Amygdala (tissue), 56 donors: ENCODE data around the gene VASH2.
"Not testable (repeated sequence)": the region's sequence is repeated elsewhere in the genome, so short reads cannot be mapped to it uniquely, and the experiment has no call there.

Experiments used
- DNase-seq, 56 donors: peaks; one replicate each; lab custom pipeline; 2025; lab: John Stamatoyannopoulos, UW

Gene VASH2

GRCh38 chr1:213017447-213018273 is 67.3 kb downstream of the VASH2 start:
- DNase-seq = no peak

- DNase-seq = no peak
Measured at GRCh38 chr1:213019450-213019849, 69.1 kb downstream of the VASH2 start.

GRCh38 chr1:213020016-213020415 is 69.7 kb downstream of the VASH2 start:
- DNase-seq = no peak

- not testable (repeated sequence) for DNase-seq
Measured at GRCh38 chr1:213027024-213027423, 76.7 kb downstream of the VASH2 start.

- DNase-seq = no peak
Measured at GRCh38 chr1:213032651-213033050, 82.3 kb downstream of the VASH2 start.

GRCh38 chr1:213034713-213035112 is 84.4 kb downstream of the VASH2 start:
- no peak for DNase-seq

GRCh38 chr1:213035573-213035972 is 85.2 kb downstream of the VASH2 start:
- DNase-seq = no peak
